HepG2 (cell line): ENCODE data around the gene C22orf39. TPM values are rescaled to one million over a fixed set of nuclear protein-coding genes. Genes with fewer than 3 reads are reported as not detected.
A peak's percentile ranks its signal among the peaks of the same experiment; 100 is the strongest.

Experiments
- AGO1 ChIP-seq: fragments of 200-400 bp; formaldehyde crosslinking; IDR thresholded peaks from 2 replicates; pipeline ENCODE4 v1.6.1; 2017; ENCODE audit warnings: mild to moderate bottlenecking, low read depth, low read length, moderate library complexity; ENCODE audit not compliant: poor library complexity, severe bottlenecking
- E2F2 ChIP-seq: sonication (generic); formaldehyde crosslinking; IDR thresholded peaks from 2 replicates; pipeline ENCODE4 v1.4.0; 2020; ENCODE audit warnings: missing genetic modification reagents, borderline replicate concordance
- GABPA ChIP-seq, 2 experiments: IDR thresholded peaks; 2 replicates each; pipeline ENCODE4 v1.6.1; 2011 to 2016; ENCODE audit warnings: low read depth in 2 of 2, low read length in 1 of 2, missing biosample characterization in 1 of 2, missing genetic modification characterization in 1 of 2
- GABPB1 ChIP-seq: IDR thresholded peaks from 2 replicates; pipeline ENCODE4 v1.6.1; 2016; ENCODE audit warnings: mild to moderate bottlenecking, missing genetic modification reagents, moderate library complexity, missing compliant biosample characterization
- HDAC1 ChIP-seq: sonication (generic); formaldehyde crosslinking; IDR thresholded peaks from 2 replicates; pipeline ENCODE4 v1.5.1; 2020; ENCODE audit warnings: mild to moderate bottlenecking, missing genetic modification reagents
- MAX ChIP-seq: IDR thresholded peaks from 2 replicates; pipeline ENCODE4 v1.6.1; 2012; ENCODE audit warnings: inconsistent platforms
- NR2F6 ChIP-seq, 2 experiments: IDR thresholded peaks; 2 replicates each; pipeline ENCODE4 v1.6.1; 2016; ENCODE audit warnings: antibody characterized with exemption in 1 of 2, mild to moderate bottlenecking in 1 of 2
- SATB2 ChIP-seq: sonication (generic); formaldehyde crosslinking; IDR thresholded peaks from 2 replicates; pipeline ENCODE4 v1.5.0; 2020; ENCODE audit warnings: missing genetic modification reagents
- ZBTB25 ChIP-seq: IDR thresholded peaks from 2 replicates; pipeline ENCODE4 v1.6.1; 2018; ENCODE audit warnings: missing genetic modification reagents
- ZBTB7A ChIP-seq: sonication (generic); formaldehyde crosslinking; IDR thresholded peaks from 2 replicates; pipeline ENCODE4 v1.8.0; 2022; ENCODE audit warnings: mild to moderate bottlenecking, missing genetic modification reagents
- ZFP41 ChIP-seq: sonication (generic); formaldehyde crosslinking; IDR thresholded peaks from 2 replicates; pipeline ENCODE4 v1.4.0; 2020; ENCODE audit warnings: mild to moderate bottlenecking, missing genetic modification reagents, borderline replicate concordance
- ZNF17 ChIP-seq: sonication (generic); formaldehyde crosslinking; IDR thresholded peaks from 2 replicates; pipeline ENCODE4 v1.5.0; 2020; ENCODE audit warnings: mild to moderate bottlenecking, missing genetic modification reagents
- ZNF329 ChIP-seq: sonication (generic); formaldehyde crosslinking; IDR thresholded peaks from 2 replicates; pipeline ENCODE4 v1.9.0; 2021; ENCODE audit warnings: low read depth, mild to moderate bottlenecking, missing genetic modification reagents
- ZNF333 ChIP-seq: sonication (generic); formaldehyde crosslinking; IDR thresholded peaks from 2 replicates; pipeline ENCODE4 v1.4.0; 2020; ENCODE audit warnings: mild to moderate bottlenecking, missing genetic modification reagents, borderline replicate concordance
- ZNF350 ChIP-seq: sonication (generic); formaldehyde crosslinking; IDR thresholded peaks from 2 replicates; pipeline ENCODE4 v1.4.0; 2020; ENCODE audit warnings: mild to moderate bottlenecking, low read depth, missing genetic modification reagents, borderline replicate concordance
- ZNF414 ChIP-seq: sonication (generic); formaldehyde crosslinking; IDR thresholded peaks from 2 replicates; pipeline ENCODE4 v1.5.0; 2020; ENCODE audit warnings: missing genetic modification reagents
- ZNF441 ChIP-seq: sonication (generic); formaldehyde crosslinking; IDR thresholded peaks from 2 replicates; pipeline ENCODE4 v1.7.0; 2021; ENCODE audit warnings: missing genetic modification reagents, borderline replicate concordance
- ZNF607 ChIP-seq: sonication (generic); formaldehyde crosslinking; IDR thresholded peaks from 2 replicates; pipeline ENCODE4 v1.5.1; 2020; ENCODE audit warnings: missing genetic modification reagents, mild to moderate bottlenecking, borderline replicate concordance
- ZNF709 ChIP-seq: sonication (generic); formaldehyde crosslinking; IDR thresholded peaks from 2 replicates; pipeline ENCODE4 v1.5.0; 2020; ENCODE audit warnings: mild to moderate bottlenecking, missing genetic modification reagents
- ZNF746 ChIP-seq: sonication (generic); formaldehyde crosslinking; IDR thresholded peaks from 2 replicates; pipeline ENCODE4 v1.8.0; 2022; ENCODE audit warnings: mild to moderate bottlenecking, missing genetic modification reagents
- polyA plus RNA-seq, 8 experiments: library from polyadenylated mRNA; depleted of rRNA in 3 of 8; stranded (reverse) in 7 of 8; unstranded in 1 of 8; fragments of >200 nt; fragmentation: Illumina TruSeq in 4 of 8; extraction: Trizol in 4 of 8; gene quantifications; 2 replicates each; pipeline versions ENCODE4 v1.2.1 to v1.2.3, GENCODE V29; 2011 to 2016; ENCODE audit warnings: low read depth in 4 of 8, missing spikeins in 1 of 8, mixed read lengths in 1 of 8; ENCODE audit not compliant: insufficient read depth in 1 of 8
- total RNA-seq, 5 experiments: library from RNA; depleted of rRNA; stranded (reverse); fragments of >200 nt; fragmentation: Illumina TruSeq; extraction: Trizol; gene quantifications; 2 replicates each; pipeline ENCODE4 v1.2.3, GENCODE V29; 2016; ENCODE audit warnings: low read depth in 1 of 5
- TF ChIP-seq, protein P1 (sequence below): sonication (generic); formaldehyde crosslinking; IDR thresholded peaks from 2 replicates; pipeline ENCODE4 v1.5.0; 2020; ENCODE audit warnings: mild to moderate bottlenecking, missing genetic modification reagents, moderate library complexity
- TF ChIP-seq, protein P2 (sequence below): sonication (generic); formaldehyde crosslinking; IDR thresholded peaks from 2 replicates; pipeline ENCODE4 v1.4.0; 2020; ENCODE audit warnings: mild to moderate bottlenecking, missing genetic modification reagents
- TF ChIP-seq, protein P3 (sequence below): sonication (generic); formaldehyde crosslinking; IDR thresholded peaks from 2 replicates; pipeline ENCODE4 v1.5.0; 2020; ENCODE audit warnings: missing genetic modification reagents, mild to moderate bottlenecking, borderline replicate concordance

Gene C22orf39
- total and polyA plus RNA-seq, 2 of the 13 experiments (the other 11 are each of a cell fraction or from before 2014, with no cell fraction given), result 23.4 to 26.4 TPM

GRCh38 chr22:19430890-19431541 is 16.5 kb downstream of the C22orf39 start (continued):
- TF ChIP-seq ZNF414 (no peak), ZNF350 (CRISPR knock-in tag) (no peak; the same call in 1 of the 2 replicates), ZNF17 (CRISPR knock-in tag) (no peak), ZNF607 (CRISPR knock-in tag) (no peak), ZNF333 (0 out of 2 replicates have a peak, but pooled peaks have one; percentile 44), E2F2 (CRISPR knock-in tag) (no peak), ZNF709 (CRISPR knock-in tag) (peak; percentile 20; the same call in 1 of the 2 replicates), GABPB1 (CRISPR knock-in tag) (peak; percentile 31; the same call in 1 of the 2 replicates), ZNF329 (CRISPR knock-in tag) (0 out of 2 replicates have a peak, but pooled peaks have one; percentile 41), AGO1 (no peak), SATB2 (CRISPR knock-in tag) (no peak), HDAC1 (peak; percentile 47), ZNF441 (no peak), ZNF746 (CRISPR knock-in tag) (peak; percentile 59; the same call in 1 of the 2 replicates), ZBTB7A (no peak), GABPA (IDR thresholded peaks at IDR 0.05; ENCODE audit: low read depth, low read length) (no peak), GABPA (CRISPR knock-in tag; IDR thresholded peaks at IDR 0.05; ENCODE audit: low read depth) (0 out of 2 replicates have a peak, but pooled peaks have one; percentile 54), ZFP41 (CRISPR knock-in tag) (no peak; the same call in 1 of the 2 replicates), NR2F6 (IDR thresholded peaks at IDR 0.05) (no peak), NR2F6 (CRISPR knock-in tag; IDR thresholded peaks at IDR 0.05) (no peak), MAX (peak; percentile 95), ZBTB25 (CRISPR knock-in tag) (no peak)
- TF ChIP-seq, protein P1, sequence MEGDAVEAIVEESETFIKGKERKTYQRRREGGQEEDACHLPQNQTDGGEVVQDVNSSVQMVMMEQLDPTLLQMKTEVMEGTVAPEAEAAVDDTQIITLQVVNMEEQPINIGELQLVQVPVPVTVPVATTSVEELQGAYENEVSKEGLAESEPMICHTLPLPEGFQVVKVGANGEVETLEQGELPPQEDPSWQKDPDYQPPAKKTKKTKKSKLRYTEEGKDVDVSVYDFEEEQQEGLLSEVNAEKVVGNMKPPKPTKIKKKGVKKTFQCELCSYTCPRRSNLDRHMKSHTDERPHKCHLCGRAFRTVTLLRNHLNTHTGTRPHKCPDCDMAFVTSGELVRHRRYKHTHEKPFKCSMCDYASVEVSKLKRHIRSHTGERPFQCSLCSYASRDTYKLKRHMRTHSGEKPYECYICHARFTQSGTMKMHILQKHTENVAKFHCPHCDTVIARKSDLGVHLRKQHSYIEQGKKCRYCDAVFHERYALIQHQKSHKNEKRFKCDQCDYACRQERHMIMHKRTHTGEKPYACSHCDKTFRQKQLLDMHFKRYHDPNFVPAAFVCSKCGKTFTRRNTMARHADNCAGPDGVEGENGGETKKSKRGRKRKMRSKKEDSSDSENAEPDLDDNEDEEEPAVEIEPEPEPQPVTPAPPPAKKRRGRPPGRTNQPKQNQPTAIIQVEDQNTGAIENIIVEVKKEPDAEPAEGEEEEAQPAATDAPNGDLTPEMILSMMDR (CRISPR knock-in tag), result peak; percentile 20
- TF ChIP-seq, protein P2, sequence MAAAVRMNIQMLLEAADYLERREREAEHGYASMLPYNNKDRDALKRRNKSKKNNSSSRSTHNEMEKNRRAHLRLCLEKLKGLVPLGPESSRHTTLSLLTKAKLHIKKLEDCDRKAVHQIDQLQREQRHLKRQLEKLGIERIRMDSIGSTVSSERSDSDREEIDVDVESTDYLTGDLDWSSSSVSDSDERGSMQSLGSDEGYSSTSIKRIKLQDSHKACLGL (CRISPR knock-in tag), result peak; percentile 73; the same call in 1 of the 2 replicates
- TF ChIP-seq, protein P3, sequence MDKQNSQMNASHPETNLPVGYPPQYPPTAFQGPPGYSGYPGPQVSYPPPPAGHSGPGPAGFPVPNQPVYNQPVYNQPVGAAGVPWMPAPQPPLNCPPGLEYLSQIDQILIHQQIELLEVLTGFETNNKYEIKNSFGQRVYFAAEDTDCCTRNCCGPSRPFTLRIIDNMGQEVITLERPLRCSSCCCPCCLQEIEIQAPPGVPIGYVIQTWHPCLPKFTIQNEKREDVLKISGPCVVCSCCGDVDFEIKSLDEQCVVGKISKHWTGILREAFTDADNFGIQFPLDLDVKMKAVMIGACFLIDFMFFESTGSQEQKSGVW (CRISPR knock-in tag), result no peak
